ENCODE results near the gene C5orf22.

Gene C5orf22

GRCh38 chr5:31604240-31604639, 72.1 kb downstream of the C5orf22 start:
- no peak for TF ChIP-seq CTCF (conservative IDR thresholded peaks at IDR 0.05)
- no peak overlapping the region for H3K27ac ChIP-seq

GRCh38 chr5:31604644-31605043, 72.5 kb downstream of the C5orf22 start:
- no peak overlapping the region for H3K27ac ChIP-seq
- TF ChIP-seq CTCF (conservative IDR thresholded peaks at IDR 0.05) = no peak

Measured in VCaP (cell line).